Gastrocnemius medialis (tissue), 4 donors: Measurements from ENCODE around the gene GLI2. TPM values are rescaled to one million over a fixed set of nuclear protein-coding genes. Genes with fewer than 3 reads are reported as not detected.

Experiments
- ATAC-seq, 2 donors: fragments of 150-250 bp; one replicate each; pipeline ENCODE4 v1.9.1; 2016
- DNase-seq, 2 donors: peaks; one replicate each; pipeline ENCODE4 v3.0.0-alpha.2; 2019
- H3K27ac ChIP-seq, 4 donors: fragments of 200-600 bp; sonication (generic); 1 replicate in 1 of 4; 2 replicates in 3 of 4; pipeline ENCODE4 v1.5.1; 2016 to 2018; ENCODE audit warnings: mild to moderate bottlenecking in 2 of 4, moderate library complexity in 1 of 4
- H3K27me3 ChIP-seq, 3 donors: fragments of 200-600 bp; sonication (generic) in 2 of 3; 1 replicate in 1 of 3; 2 replicates in 2 of 3; pipeline versions ENCODE4 v1.5.1 to v1.6.0; 2016 to 2019; ENCODE audit warnings: mild to moderate bottlenecking in 1 of 3, moderate library complexity in 1 of 3
- H3K36me3 ChIP-seq, 2 donors: fragments of 200-600 bp; sonication (generic) in 1 of 2; one replicate each; pipeline ENCODE4 v1.5.1; 2017 to 2018
- H3K4me1 ChIP-seq, 2 donors: fragments of 200-600 bp; sonication (generic) in 1 of 2; one replicate each; pipeline ENCODE4 v1.5.1; 2016 to 2017; ENCODE audit warnings: mild to moderate bottlenecking in 2 of 2
- H3K4me3 ChIP-seq, 4 donors: fragments of 200-600 bp; sonication (generic) in 3 of 4; 1 replicate in 1 of 4; 2 replicates in 3 of 4; pipeline ENCODE4 v1.5.1; 2016 to 2019; ENCODE audit warnings: mild to moderate bottlenecking in 2 of 4
- H3K9me3 ChIP-seq, 3 donors: fragments of 200-600 bp; sonication (generic) in 2 of 3; 1 replicate in 1 of 3; 2 replicates in 2 of 3; pipeline ENCODE4 v1.5.1; 2016 to 2019
- CTCF ChIP-seq, 5 experiments: fragments of 450-650 bp in 3 of 5; fragments of 200-600 bp in 2 of 5; sonication (generic) in 2 of 5; IDR thresholded peaks in 4 of 5; conservative IDR thresholded peaks in 1 of 5; 1 replicate in 4 of 5; 2 replicates in 1 of 5; pipeline ENCODE4 v1.5.1; 2016 to 2019; ENCODE audit warnings: antibody characterized with exemption in 5 of 5, mild to moderate bottlenecking in 3 of 5, moderate library complexity in 3 of 5
- POLR2A ChIP-seq, 2 donors: fragments of 450-650 bp; IDR thresholded peaks; one replicate each; pipeline ENCODE4 v1.6.1; 2017; ENCODE audit warnings: antibody characterized with exemption in 2 of 2, mild to moderate bottlenecking in 2 of 2, moderate library complexity in 2 of 2
- in situ Hi-C, 4 donors: fragments of 200-750 bp; cut with MboI; loops; one replicate each; pipeline versions ENCODE4 v1.15.0 to v1.8.0; 2017; ENCODE audit warnings: low sequenced_read_pairs in 4 of 4
- intact Hi-C: fragments of 100-400 bp; cut with DNase I; formaldehyde crosslinking; loops from one replicate; pipeline ENCODE4 v1.15.1; 2023; ENCODE audit warnings: low total_unique reads
- total RNA-seq, 4 donors: library from RNA; depleted of rRNA; stranded (reverse); fragments of >200 nt; gene quantifications; one replicate each; pipeline versions ENCODE4 v1.1.0 to v1.2.3, GENCODE V29; 2016

Gene GLI2
- total RNA-seq, 4 donors from 2014 or later = 0.27 to 0.49 (median 0.29) TPM

- H3K4me3 ChIP-seq = no peak overlapping the region
- ATAC-seq (no peak), DNase-seq (no peak)
- no peaks in the 10 kb centered on the region for H3K36me3 ChIP-seq
- no peaks in the 10 kb centered on the region for H3K9me3 ChIP-seq
- H3K4me1 ChIP-seq = no peaks in the 10 kb centered on the region
- TF ChIP-seq POLR2A (IDR thresholded peaks at IDR 0.05) = no peak
- no peak for TF ChIP-seq CTCF (IDR thresholded peaks at IDR 0.05 in 4 of 5, conservative IDR thresholded peaks at IDR 0.05 in 1 of 5)
- intact Hi-C loops = no loop called here
- no peaks in the 10 kb centered on the region for H3K27me3 ChIP-seq
- no peak overlapping the region for H3K27ac ChIP-seq
- in situ Hi-C loops = loop anchor here in 2 of 4 donors (25.0 kb wide), 2 partner anchors 596 to 621 kb away; no protein-coding TSS in a partner anchor
Measured at GRCh38 chr2:120715941-120716340, 19.7 kb upstream of the GLI2 start.

GRCh38 chr2:120716641-120717585 is 18.8 kb upstream of the GLI2 start:
- Histone ChIP-seq H3K4me3 (no peak overlapping the region), H3K9me3 (no peaks in the 10 kb centered on the region), H3K27ac (no peak overlapping the region), H3K27me3 (no peaks in the 10 kb centered on the region), H3K36me3 (no peaks in the 10 kb centered on the region), H3K4me1 (no peaks in the 10 kb centered on the region)
- intact Hi-C loops = no loop called here
- DNase-seq (no peak), ATAC-seq (no peak)
- in situ Hi-C loops = loop anchor here in 2 of 4 donors (25.0 kb wide), 2 partner anchors 595 to 620 kb away; no protein-coding TSS in a partner anchor
- TF ChIP-seq CTCF (IDR thresholded peaks at IDR 0.05 in 4 of 5, conservative IDR thresholded peaks at IDR 0.05 in 1 of 5) (no peak), POLR2A (IDR thresholded peaks at IDR 0.05) (no peak)

- in situ Hi-C loops = loop anchor here in 2 of 4 donors (25.0 kb wide), 2 partner anchors 593 to 618 kb away; no protein-coding TSS in a partner anchor
- Histone ChIP-seq H3K4me1 (peaks cover 0 to 5% of the 10 kb centered on the region in 2 donors), H3K4me3 (no peak overlapping the region), H3K9me3 (no peaks in the 10 kb centered on the region), H3K27ac (no peak overlapping the region), H3K27me3 (no peaks in the 10 kb centered on the region), H3K36me3 (no peaks in the 10 kb centered on the region)
- ATAC-seq (no peak), DNase-seq (no peak)
- no peak for TF ChIP-seq POLR2A (IDR thresholded peaks at IDR 0.05)
- no peak for TF ChIP-seq CTCF (IDR thresholded peaks at IDR 0.05 in 4 of 5, conservative IDR thresholded peaks at IDR 0.05 in 1 of 5)
- intact Hi-C loops = no loop called here
Measured at GRCh38 chr2:120719491-120719890, 16.2 kb upstream of the GLI2 start.

GRCh38 chr2:120720231-120720630 is 15.4 kb upstream of the GLI2 start:
- in situ Hi-C loops = loop anchor here in 2 of 4 donors (25.0 kb wide), 2 partner anchors 592 to 617 kb away; no protein-coding TSS in a partner anchor
- ATAC-seq (no peak), DNase-seq (no peak)
- Histone ChIP-seq H3K4me1 (peaks cover 0 to 5% of the 10 kb centered on the region in 2 donors), H3K36me3 (no peaks in the 10 kb centered on the region), H3K27ac (no peak overlapping the region), H3K9me3 (no peaks in the 10 kb centered on the region), H3K4me3 (no peak overlapping the region), H3K27me3 (no peaks in the 10 kb centered on the region)
- TF ChIP-seq POLR2A (IDR thresholded peaks at IDR 0.05) (no peak), CTCF (IDR thresholded peaks at IDR 0.05 in 4 of 5, conservative IDR thresholded peaks at IDR 0.05 in 1 of 5) (no peak)
- intact Hi-C loops = no loop called here
